SU-DHL-6 (cell line): ENCODE data around the gene FBXL2.

Experiments used
- H2AFZ ChIP-seq: fragments of 200-600 bp; sonication (generic); 2 replicates; pipeline ENCODE4 v1.6.1; 2014; ENCODE audit warnings: low read depth, mild to moderate bottlenecking, moderate library complexity, mixed read lengths, antibody characterized with exemption, low read length; ENCODE audit not compliant: severe bottlenecking
- H3F3A ChIP-seq: fragments of 200-600 bp; shearing (Covaris generic); 2 replicates; pipeline ENCODE4 v1.6.0; 2016; ENCODE audit warnings: antibody characterized with exemption, mild to moderate bottlenecking; ENCODE audit not compliant: insufficient read depth
- H3K27ac ChIP-seq: fragments of 200-600 bp; sonication (generic); 2 replicates; pipeline ENCODE4 v1.5.1; 2016; ENCODE audit warnings: low read depth, mild to moderate bottlenecking, low read length, moderate library complexity, mixed read lengths
- H3K27me3 ChIP-seq: fragments of 200-600 bp; sonication (generic), shearing (Covaris generic); 2 replicates; pipeline ENCODE4 v1.6.0; 2014; ENCODE audit warnings: mild to moderate bottlenecking, low read length
- H3K36me3 ChIP-seq: fragments of 200-600 bp; sonication (generic); 2 replicates; pipeline ENCODE4 v1.6.1; 2014; ENCODE audit warnings: mild to moderate bottlenecking, low read length, mixed read lengths
- H3K4me2 ChIP-seq: fragments of 300-600, 200-600 bp; shearing (Covaris generic), sonication (generic); 2 replicates; pipeline ENCODE4 v1.6.0; 2014; ENCODE audit warnings: low read length, low read depth, mild to moderate bottlenecking; ENCODE audit not compliant: poor library complexity, severe bottlenecking
- H3K4me3 ChIP-seq: fragments of 200-600 bp; sonication (generic); 2 replicates; pipeline ENCODE4 v1.5.1; 2014; ENCODE audit warnings: antibody characterized with exemption, low read length, mild to moderate bottlenecking, mixed read lengths; ENCODE audit not compliant: insufficient read depth, poor library complexity, severe bottlenecking
- H3K79me2 ChIP-seq: fragments of 200-600 bp; sonication (generic); 2 replicates; pipeline ENCODE4 v1.6.1; 2014; ENCODE audit warnings: mild to moderate bottlenecking, low read length, moderate library complexity; ENCODE audit not compliant: insufficient read depth
- H3K9ac ChIP-seq: fragments of 200-600 bp; sonication (generic); 2 replicates; pipeline ENCODE4 v1.7.0; 2014; ENCODE audit warnings: mild to moderate bottlenecking, low read length
- H3K9me2 ChIP-seq: fragments of 200-600 bp; sonication (generic); replicated peaks from 2 replicates; pipeline ENCODE4 v1.6.1; 2014; ENCODE audit warnings: low read length; ENCODE audit not compliant: insufficient read depth
- H3K9me3 ChIP-seq: fragments of 200-600 bp; sonication (generic); 2 replicates; pipeline ENCODE4 v1.6.1; 2014; ENCODE audit warnings: low read length, mixed read lengths; ENCODE audit not compliant: insufficient read depth
- H4K20me1 ChIP-seq: fragments of 200-600 bp; sonication (generic); 2 replicates; pipeline ENCODE4 v1.6.1; 2014; ENCODE audit warnings: low read depth, mild to moderate bottlenecking, antibody characterized with exemption, low read length, moderate library complexity, mixed read lengths
- EZH2phosphoT487 ChIP-seq: fragments of 200-600 bp; sonication (generic), shearing (Covaris generic); conservative IDR thresholded peaks from 2 replicates; pipeline ENCODE4 v1.6.1; 2018; ENCODE audit warnings: mild to moderate bottlenecking, antibody characterized with exemption, low read length, moderate library complexity, mixed read lengths
- TF ChIP-seq, protein P1 (sequence below): fragments of 200-600 bp; sonication (generic); IDR thresholded peaks from one replicate; pipeline ENCODE4 v1.5.1; 2017; ENCODE audit warnings: antibody characterized with exemption, mild to moderate bottlenecking, low read length, moderate library complexity; ENCODE audit not compliant: insufficient read depth, poor library complexity, severe bottlenecking

FBXL2 gene

DNA sequence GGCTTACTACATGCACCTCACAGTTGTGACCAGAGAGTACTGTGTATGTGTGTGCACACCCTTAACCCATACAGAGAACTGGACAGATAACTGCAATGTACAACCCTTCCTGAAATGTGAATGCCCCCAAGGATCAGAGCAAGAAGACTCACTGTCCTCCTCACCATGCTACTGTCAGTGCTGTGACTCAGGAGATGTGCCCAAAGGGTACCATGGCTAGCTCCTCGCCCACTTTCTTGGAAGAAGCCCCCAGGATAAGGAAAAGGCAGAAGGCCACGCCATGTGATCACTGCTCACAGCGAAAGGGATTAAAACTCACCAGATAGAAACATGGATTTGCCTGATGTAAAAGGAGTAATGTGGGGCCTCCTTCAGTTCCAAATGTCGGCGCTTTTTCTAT lies 121.2 kb downstream of the FBXL2 start:
- peaks cover 40% of the 10 kb centered on the region; the same call in 1 of the 2 replicates for H3K36me3 ChIP-seq

DNA sequence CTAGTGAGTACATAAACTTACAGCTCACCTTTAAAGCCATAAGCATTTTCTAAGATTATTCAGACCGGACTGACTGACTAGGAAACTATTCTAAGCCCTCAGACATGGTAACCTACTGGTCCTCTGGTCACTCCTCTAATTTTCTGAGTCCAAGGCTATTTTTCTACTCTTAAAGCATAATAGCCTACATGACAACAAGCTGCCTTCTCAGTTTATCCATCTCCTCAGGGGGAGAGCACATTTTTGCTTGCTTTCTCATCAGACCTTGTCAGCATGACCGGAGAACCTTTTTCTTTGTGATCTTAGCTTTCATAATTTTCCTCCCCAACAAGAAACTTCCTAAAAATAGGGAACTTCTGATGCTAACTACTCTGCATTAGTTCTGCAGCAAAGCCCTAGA lies 124.5 kb downstream of the FBXL2 start:
- Histone ChIP-seq H3K4me3 (no peak overlapping the region), H3K9me3 (no peaks in the 10 kb centered on the region), H3K9ac (no peak overlapping the region), H3F3A (no peaks in the 10 kb centered on the region; the same call in 1 of the 2 replicates), H3K36me3 (peaks cover 51% of the 10 kb centered on the region; the same call in 1 of the 2 replicates), H3K27me3 (no peaks in the 10 kb centered on the region), H3K79me2 (no peaks in the 10 kb centered on the region), H3K4me2 (no peak overlapping the region), H3K9me2 (no peaks in the 10 kb centered on the region), H2AFZ (no peak overlapping the region), H3K27ac (no peak overlapping the region), H4K20me1 (no peaks in the 10 kb centered on the region)
- TF ChIP-seq EZH2phosphoT487, result no peak
- TF ChIP-seq, protein P1, sequence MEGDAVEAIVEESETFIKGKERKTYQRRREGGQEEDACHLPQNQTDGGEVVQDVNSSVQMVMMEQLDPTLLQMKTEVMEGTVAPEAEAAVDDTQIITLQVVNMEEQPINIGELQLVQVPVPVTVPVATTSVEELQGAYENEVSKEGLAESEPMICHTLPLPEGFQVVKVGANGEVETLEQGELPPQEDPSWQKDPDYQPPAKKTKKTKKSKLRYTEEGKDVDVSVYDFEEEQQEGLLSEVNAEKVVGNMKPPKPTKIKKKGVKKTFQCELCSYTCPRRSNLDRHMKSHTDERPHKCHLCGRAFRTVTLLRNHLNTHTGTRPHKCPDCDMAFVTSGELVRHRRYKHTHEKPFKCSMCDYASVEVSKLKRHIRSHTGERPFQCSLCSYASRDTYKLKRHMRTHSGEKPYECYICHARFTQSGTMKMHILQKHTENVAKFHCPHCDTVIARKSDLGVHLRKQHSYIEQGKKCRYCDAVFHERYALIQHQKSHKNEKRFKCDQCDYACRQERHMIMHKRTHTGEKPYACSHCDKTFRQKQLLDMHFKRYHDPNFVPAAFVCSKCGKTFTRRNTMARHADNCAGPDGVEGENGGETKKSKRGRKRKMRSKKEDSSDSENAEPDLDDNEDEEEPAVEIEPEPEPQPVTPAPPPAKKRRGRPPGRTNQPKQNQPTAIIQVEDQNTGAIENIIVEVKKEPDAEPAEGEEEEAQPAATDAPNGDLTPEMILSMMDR, result no peak

More for the DNA sequence above, 121.2 kb downstream of the FBXL2 start:
- Histone ChIP-seq H3K9ac (no peak overlapping the region), H4K20me1 (no peaks in the 10 kb centered on the region), H2AFZ (no peak overlapping the region), H3K9me3 (no peaks in the 10 kb centered on the region), H3K4me2 (no peak overlapping the region), H3K4me3 (no peak overlapping the region), H3K27ac (no peak overlapping the region), H3K27me3 (no peaks in the 10 kb centered on the region), H3K79me2 (no peaks in the 10 kb centered on the region), H3F3A (no peaks in the 10 kb centered on the region; the same call in 1 of the 2 replicates), H3K9me2 (no peaks in the 10 kb centered on the region)
- TF ChIP-seq, protein P1, result no peak
- TF ChIP-seq EZH2phosphoT487, result no peak

DNA sequence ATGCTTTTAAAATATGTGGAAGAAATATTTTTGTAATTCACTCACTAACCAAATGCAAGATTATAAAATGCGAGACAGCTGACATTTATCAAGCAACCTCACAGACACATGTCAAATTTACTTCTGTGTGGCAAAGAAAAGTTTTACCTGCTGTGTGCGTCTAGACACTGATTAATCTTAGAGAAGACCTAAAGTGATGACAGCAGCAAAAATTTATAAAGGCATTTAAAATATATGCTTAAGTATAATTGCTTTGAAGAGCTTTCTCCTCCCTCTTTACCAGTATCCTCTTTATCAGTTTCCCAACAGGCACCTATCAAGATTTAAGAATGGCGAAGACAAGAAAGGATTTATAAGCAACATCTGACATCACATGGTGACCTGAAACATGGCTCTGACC lies 125.7 kb downstream of the FBXL2 start:
- Histone ChIP-seq H3K27ac (no peak overlapping the region), H3K36me3 (peaks cover 56% of the 10 kb centered on the region), H2AFZ (no peak overlapping the region), H3K4me2 (no peak overlapping the region), H3K4me3 (no peak overlapping the region), H3K9me2 (no peaks in the 10 kb centered on the region), H3K79me2 (no peaks in the 10 kb centered on the region), H3K9me3 (no peaks in the 10 kb centered on the region), H3K9ac (no peak overlapping the region), H3F3A (no peaks in the 10 kb centered on the region; the same call in 1 of the 2 replicates), H4K20me1 (no peaks in the 10 kb centered on the region), H3K27me3 (no peaks in the 10 kb centered on the region)
- no peak for TF ChIP-seq EZH2phosphoT487
- TF ChIP-seq, protein P1, result no peak
